Erythroblast (primary cell): Measurements from ENCODE around the gene ALS2CL.

Experiments used
- GATA1 ChIP-seq: IDR thresholded peaks from 2 replicates; pipeline ENCODE4 v1.6.1; 2011; ENCODE audit warnings: low read depth, mild to moderate bottlenecking, control low read depth, low read length, moderate library complexity
- POLR2A ChIP-seq: IDR thresholded peaks from 2 replicates; pipeline ENCODE4 v1.6.1; 2011; ENCODE audit warnings: mild to moderate bottlenecking, low read length

- TF ChIP-seq POLR2A (no peak), GATA1 (no peak)
These were observed 32.3 kb upstream of the ALS2CL start for GRCh38 chr3:46725621-46726314.
